Subcutaneous adipose tissue (tissue), 4 donors: ENCODE results near the gene INPP4B. TPM values are rescaled to one million over a fixed set of nuclear protein-coding genes. Genes with fewer than 3 reads are reported as not detected.

Experiments used
- CTCF ChIP-seq: fragments of 450-650 bp; IDR thresholded peaks from one replicate; pipeline ENCODE4 v1.5.1; 2016; ENCODE audit warnings: low read depth, mild to moderate bottlenecking, control low read depth, antibody characterized with exemption, moderate library complexity
- total RNA-seq, 4 donors: library from RNA; depleted of rRNA; stranded (reverse); fragments of >200 nt; gene quantifications; one replicate each; pipeline ENCODE4 v1.1.0, GENCODE V29; 2016

Gene INPP4B
- total RNA-seq, 4 donors from 2014 or later, result 14.3 to 28.1 (median 24.6) TPM

DNA sequence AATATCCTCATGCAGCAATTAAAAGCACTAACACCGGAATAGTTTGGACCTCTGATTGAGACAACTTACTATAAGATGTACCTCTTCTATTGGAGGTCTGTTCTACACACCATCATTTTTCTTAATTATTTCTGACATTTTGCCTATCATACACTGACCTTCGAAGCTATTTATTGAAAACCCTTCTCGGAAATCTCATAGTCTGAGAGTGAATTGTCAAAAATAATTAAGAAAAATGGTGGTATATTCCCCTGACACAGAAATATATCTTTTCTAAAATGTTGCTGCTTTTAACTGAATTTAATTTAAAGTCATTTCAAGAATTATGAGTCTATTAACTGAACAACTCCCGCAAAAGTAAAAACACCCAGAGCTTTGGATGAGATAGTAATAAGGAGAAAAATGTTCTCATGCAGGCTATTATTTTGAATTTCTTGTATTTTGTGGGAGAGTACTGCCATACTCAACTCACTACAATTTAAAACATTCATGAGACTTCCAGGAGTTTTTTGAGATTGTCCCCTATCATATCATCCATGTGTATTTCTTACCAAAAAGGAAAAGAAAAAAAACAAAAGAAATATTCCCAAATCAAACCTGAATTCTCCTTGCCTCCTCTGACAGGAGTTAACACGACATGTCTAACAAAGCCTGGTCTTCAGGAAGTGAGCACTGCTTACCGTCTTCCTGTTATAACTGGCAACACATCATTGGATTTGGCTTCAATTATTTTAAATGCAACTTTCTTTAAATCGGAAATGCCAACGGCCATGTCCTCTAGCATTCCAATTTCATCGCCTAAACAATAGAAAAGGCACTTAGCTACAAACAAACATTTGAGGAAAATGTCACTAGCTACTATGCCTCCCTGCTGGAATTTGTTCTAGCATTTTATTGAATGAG, 724.4 kb downstream of the INPP4B start:
- no peak for TF ChIP-seq CTCF

GRCh38 chr4:142120921-142121320, 725.2 kb downstream of the INPP4B start:
- TF ChIP-seq CTCF, result no peak

DNA sequence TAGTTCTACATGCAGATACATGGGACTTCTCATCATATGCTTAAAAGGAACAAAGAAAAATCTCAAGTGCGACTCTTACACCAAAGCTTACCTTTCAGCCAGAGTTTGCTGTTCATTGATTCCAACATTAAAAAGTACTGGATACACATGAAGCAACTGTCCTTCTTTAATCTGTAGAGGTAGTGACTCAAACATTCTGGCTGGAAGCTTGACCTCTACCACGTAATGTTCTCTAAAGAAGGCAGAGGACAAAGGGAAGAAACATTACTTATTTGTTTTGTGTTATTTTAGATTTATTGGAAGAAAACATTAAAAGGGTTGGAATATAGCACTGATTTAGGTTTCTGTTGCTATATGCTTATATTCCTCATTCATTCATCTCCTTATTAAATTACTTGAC, 733.6 kb downstream of the INPP4B start:
- no peak for TF ChIP-seq CTCF

DNA sequence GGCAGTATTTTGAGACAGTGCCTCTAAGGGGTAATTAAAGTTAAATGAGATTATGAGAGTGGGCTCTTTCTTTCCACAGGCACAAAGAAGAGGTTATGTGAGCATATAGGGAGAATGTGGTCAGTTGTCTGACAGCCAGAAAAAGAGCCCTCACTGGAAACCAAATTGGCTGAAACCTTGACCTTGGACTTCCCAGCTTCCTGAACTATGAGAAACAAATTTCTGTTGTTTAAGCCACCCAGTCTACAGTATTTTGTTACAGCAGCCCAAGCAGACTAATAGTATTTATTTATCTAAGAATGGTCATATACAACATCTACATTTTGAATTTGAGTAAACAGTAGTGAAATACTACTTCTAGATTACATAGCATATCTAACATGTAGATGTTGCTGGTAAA, 736.0 kb downstream of the INPP4B start:
- no peak for TF ChIP-seq CTCF

- no peak for TF ChIP-seq CTCF
Measured at GRCh38 chr4:142104041-142104440, 742.1 kb downstream of the INPP4B start.

GRCh38 chr4:142101401-142101800, 744.7 kb downstream of the INPP4B start:
- no peak for TF ChIP-seq CTCF

GRCh38 chr4:142100941-142101340, 745.2 kb downstream of the INPP4B start:
- TF ChIP-seq CTCF, result no peak
